Activated CD4-positive, alpha-beta T cell treated with anti-CD3 and anti-CD28 coated beads, Interleukin-2, amount 10 ng/mL, durations not matched to agents 7 days and 5 days (primary cell): ENCODE data around the gene NTN1. TPM values are rescaled to one million over a fixed set of nuclear protein-coding genes. Genes with fewer than 3 reads are reported as not detected.

Source experiments
- CTCF ChIA-PET: fragments of 350-600 bp; sonication (Branson Sonifier 250); formaldehyde crosslinking; loops from one replicate; lab custom pipeline; 2021; ENCODE audit warnings: antibody characterized with exemption; lab: Charles Lee
- POLR2A ChIA-PET: fragments of 350-600 bp; sonication (Branson Sonifier 250); formaldehyde crosslinking; loops from one replicate; lab custom pipeline; 2021; ENCODE audit warnings: antibody characterized with exemption; lab: Charles Lee
- DNase-seq: peaks from one replicate; pipeline ENCODE4 v3.0.0-alpha.2; 2020
- H3K27ac Mint-ChIP-seq: one replicate; pipeline ENCODE4 v1.8.0; 2021; ENCODE audit warnings: mild to moderate bottlenecking, moderate library complexity, mixed read lengths
- H3K27me3 Mint-ChIP-seq: one replicate; pipeline ENCODE4 v1.8.0; 2021; ENCODE audit warnings: mixed read lengths
- H3K36me3 Mint-ChIP-seq: one replicate; pipeline ENCODE4 v1.8.0; 2021; ENCODE audit warnings: low read depth, mixed read lengths
- H3K4me1 Mint-ChIP-seq: one replicate; pipeline ENCODE4 v1.8.0; 2021; ENCODE audit warnings: mixed read lengths
- H3K4me3 Mint-ChIP-seq: one replicate; pipeline ENCODE4 v1.8.0; 2021; ENCODE audit warnings: mild to moderate bottlenecking, moderate library complexity, mixed read lengths
- H3K9me3 Mint-ChIP-seq: one replicate; pipeline ENCODE4 v1.8.0; 2021; ENCODE audit warnings: mixed read lengths
- total RNA-seq, 2 experiments: library from RNA; stranded (reverse); gene quantifications; one replicate each; pipeline ENCODE4 v1.2.3, GENCODE V29; 2021

The NTN1 gene
- total RNA-seq, 2 experiments from 2014 or later: 0.02 to 0.10 TPM

- CTCF ChIA-PET: no interaction called here
- no peaks in the 10 kb centered on the region for H3K36me3 Mint-ChIP-seq
- H3K27me3 Mint-ChIP-seq: peaks cover 44% of the 10 kb centered on the region
- no peaks in the 10 kb centered on the region for H3K9me3 Mint-ChIP-seq
- no peak overlapping the region for H3K27ac Mint-ChIP-seq
- no peaks in the 10 kb centered on the region for H3K4me1 Mint-ChIP-seq
- DNase-seq: no peak
- H3K4me3 Mint-ChIP-seq: no peak overlapping the region
- POLR2A ChIA-PET: no interaction called here
Measured at GRCh38 chr17:9011001-9011400, 10.3 kb upstream of the NTN1 start.

- ChIA-PET POLR2A (no interaction called here), CTCF (no interaction called here)
- H3K27me3 Mint-ChIP-seq: peaks cover 32% of the 10 kb centered on the region
- H3K4me1 Mint-ChIP-seq: no peaks in the 10 kb centered on the region
- no peak overlapping the region for H3K27ac Mint-ChIP-seq
- DNase-seq: no peak
- H3K4me3 Mint-ChIP-seq: no peak overlapping the region
- H3K9me3 Mint-ChIP-seq: no peaks in the 10 kb centered on the region
- H3K36me3 Mint-ChIP-seq: no peaks in the 10 kb centered on the region
Measured at GRCh38 chr17:9016941-9017552, 4.3 kb upstream of the NTN1 start.

- H3K4me1 Mint-ChIP-seq: peaks cover 5% of the 10 kb centered on the region
- peaks cover 36% of the 10 kb centered on the region for H3K27me3 Mint-ChIP-seq
- CTCF ChIA-PET: interaction anchor here (0.6 kb wide), 1 partner anchor 377 kb away, joined by 3 read pairs; no protein-coding TSS in a partner anchor
- peaks cover 3% of the 10 kb centered on the region for H3K36me3 Mint-ChIP-seq
- no peaks in the 10 kb centered on the region for H3K9me3 Mint-ChIP-seq
- no peak overlapping the region for H3K4me3 Mint-ChIP-seq
- no peak overlapping the region for H3K27ac Mint-ChIP-seq
- DNase-seq: no peak
- POLR2A ChIA-PET: no interaction called here
Measured at GRCh38 chr17:9018726-9019125, 2.6 kb upstream of the NTN1 start.

- Mint-ChIP-seq H3K27me3 (peaks cover 51% of the 10 kb centered on the region), H3K27ac (no peak overlapping the region), H3K9me3 (no peaks in the 10 kb centered on the region), H3K4me3 (peak overlapping the region; percentile 54), H3K36me3 (peaks cover 3% of the 10 kb centered on the region), H3K4me1 (peaks cover 7% of the 10 kb centered on the region)
- DNase-seq: no peak
- ChIA-PET POLR2A (no interaction called here), CTCF (interaction anchor here (1.3 kb wide), 1 partner anchor 17 kb away, joined by 4 read pairs; no protein-coding TSS in a partner anchor)
Measured at GRCh38 chr17:9020096-9020823, 1.1 kb upstream of the NTN1 start.

GRCh38 chr17:9020824-9021157 is 519 bp upstream of the NTN1 start:
- Mint-ChIP-seq H3K4me1 (peaks cover 7% of the 10 kb centered on the region), H3K36me3 (peaks cover 3% of the 10 kb centered on the region), H3K27ac (no peak overlapping the region), H3K27me3 (peaks cover 53% of the 10 kb centered on the region), H3K9me3 (no peaks in the 10 kb centered on the region), H3K4me3 (peak overlapping the region; percentile 54)
- DNase-seq: no peak
- CTCF ChIA-PET: interaction anchor here (1.3 kb wide), 1 partner anchor 18 kb away, joined by 4 read pairs; no protein-coding TSS in a partner anchor
- POLR2A ChIA-PET: no interaction called here

- ChIA-PET CTCF (interaction anchor here (0.6 to 1.2 kb wide), 2 partner anchors 19 to 23 kb away, joined by 3 read pairs; no protein-coding TSS in a partner anchor), POLR2A (no interaction called here)
- no peak for DNase-seq
- H3K36me3 Mint-ChIP-seq: peaks cover 3% of the 10 kb centered on the region
- H3K4me1 Mint-ChIP-seq: peaks cover 7% of the 10 kb centered on the region
- no peak overlapping the region for H3K27ac Mint-ChIP-seq
- H3K9me3 Mint-ChIP-seq: no peaks in the 10 kb centered on the region
- H3K4me3 Mint-ChIP-seq: peak overlapping the region; percentile 35
- peaks cover 62% of the 10 kb centered on the region for H3K27me3 Mint-ChIP-seq
Measured at GRCh38 chr17:9021992-9022572, 772 bp downstream of the NTN1 start.

- POLR2A ChIA-PET: no interaction called here
- DNase-seq: no peak
Measured at GRCh38 chr17:9022573-9023391, 1.5 kb downstream of the NTN1 start.

GRCh38 chr17:9023392-9024218 is 2.3 kb downstream of the NTN1 start:
- Mint-ChIP-seq H3K27me3 (peaks cover 63% of the 10 kb centered on the region), H3K9me3 (no peaks in the 10 kb centered on the region), H3K36me3 (peaks cover 3% of the 10 kb centered on the region), H3K27ac (no peak overlapping the region), H3K4me3 (peak overlapping the region; percentile 16), H3K4me1 (peaks cover 7% of the 10 kb centered on the region)
- DNase-seq: no peak
- ChIA-PET POLR2A (no interaction called here), CTCF (interaction anchor here (1.1 kb wide), 1 partner anchor 20 kb away, joined by 4 read pairs; no protein-coding TSS in a partner anchor)

More at GRCh38 chr17:9022573-9023391, 1.5 kb downstream of the NTN1 start:
- Mint-ChIP-seq H3K9me3 (no peaks in the 10 kb centered on the region), H3K4me3 (peak overlapping the region; percentile 74), H3K27ac (no peak overlapping the region), H3K4me1 (peaks cover 7% of the 10 kb centered on the region), H3K27me3 (peaks cover 64% of the 10 kb centered on the region), H3K36me3 (peaks cover 3% of the 10 kb centered on the region)
- CTCF ChIA-PET: interaction anchor here (1.2 kb wide), 1 partner anchor 24 kb away, joined by 3 read pairs; no protein-coding TSS in a partner anchor

GRCh38 chr17:9024497-9024896 is 3.2 kb downstream of the NTN1 start:
- H3K27ac Mint-ChIP-seq: no peak overlapping the region
- H3K4me1 Mint-ChIP-seq: peaks cover 7% of the 10 kb centered on the region
- H3K9me3 Mint-ChIP-seq: no peaks in the 10 kb centered on the region
- H3K27me3 Mint-ChIP-seq: peaks cover 55% of the 10 kb centered on the region
- no peak overlapping the region for H3K4me3 Mint-ChIP-seq
- DNase-seq: no peak
- ChIA-PET CTCF (interaction anchor here (1.1 kb wide), 1 partner anchor 21 kb away, joined by 4 read pairs; no protein-coding TSS in a partner anchor), POLR2A (no interaction called here)
- peaks cover 3% of the 10 kb centered on the region for H3K36me3 Mint-ChIP-seq

GRCh38 chr17:9026741-9027140 is 5.4 kb downstream of the NTN1 start:
- CTCF ChIA-PET: interaction anchor here (0.6 kb wide), 1 partner anchor 73 kb away, joined by 3 read pairs; no protein-coding TSS in a partner anchor
- Mint-ChIP-seq H3K36me3 (peaks cover 3% of the 10 kb centered on the region), H3K27ac (no peak overlapping the region), H3K4me3 (no peak overlapping the region), H3K9me3 (no peaks in the 10 kb centered on the region), H3K4me1 (peaks cover 7% of the 10 kb centered on the region), H3K27me3 (peaks cover 43% of the 10 kb centered on the region)
- DNase-seq: no peak
- POLR2A ChIA-PET: no interaction called here

- H3K36me3 Mint-ChIP-seq: no peaks in the 10 kb centered on the region
- ChIA-PET POLR2A (no interaction called here), CTCF (no interaction called here)
- peaks cover 3% of the 10 kb centered on the region for H3K4me1 Mint-ChIP-seq
- no peak overlapping the region for H3K27ac Mint-ChIP-seq
- no peak overlapping the region for H3K4me3 Mint-ChIP-seq
- H3K27me3 Mint-ChIP-seq: peaks cover 37% of the 10 kb centered on the region
- no peak for DNase-seq
- H3K9me3 Mint-ChIP-seq: no peaks in the 10 kb centered on the region
Measured at GRCh38 chr17:9028202-9028987, 7.1 kb downstream of the NTN1 start.
